ENCODE measurements around the gene PRRC2A.

PRRC2A gene

DNA sequence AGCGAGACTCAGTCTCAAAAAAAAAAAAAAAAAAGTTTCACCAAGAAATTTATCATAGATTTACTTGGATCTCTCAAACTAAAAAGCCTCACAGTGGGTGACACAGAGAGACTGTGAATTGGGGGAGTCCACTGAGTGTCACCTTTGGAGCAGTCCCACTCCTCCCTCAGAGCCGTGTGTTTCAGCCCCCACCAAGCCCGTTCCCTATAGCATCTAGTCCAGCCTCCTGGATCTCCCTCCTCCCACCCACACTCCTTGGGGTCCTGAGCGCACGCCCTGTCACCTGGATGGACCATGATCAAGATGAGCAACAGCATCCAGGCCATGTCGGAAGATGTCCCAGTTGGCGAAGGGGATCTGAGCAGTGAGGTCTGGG lies 28.1 kb upstream of the PRRC2A start:
- TF ChIP-seq GABPA (IDR thresholded peaks at IDR 0.05; ENCODE audit: low read depth), result no peak
- TF ChIP-seq SPI1 (IDR thresholded peaks at IDR 0.05; ENCODE audit: borderline replicate concordance, low read depth), result no peak
- TF ChIP-seq POLR2AphosphoS5 (IDR thresholded peaks at IDR 0.05; ENCODE audit: low read depth), result no peak
- TF ChIP-seq, protein P1, sequence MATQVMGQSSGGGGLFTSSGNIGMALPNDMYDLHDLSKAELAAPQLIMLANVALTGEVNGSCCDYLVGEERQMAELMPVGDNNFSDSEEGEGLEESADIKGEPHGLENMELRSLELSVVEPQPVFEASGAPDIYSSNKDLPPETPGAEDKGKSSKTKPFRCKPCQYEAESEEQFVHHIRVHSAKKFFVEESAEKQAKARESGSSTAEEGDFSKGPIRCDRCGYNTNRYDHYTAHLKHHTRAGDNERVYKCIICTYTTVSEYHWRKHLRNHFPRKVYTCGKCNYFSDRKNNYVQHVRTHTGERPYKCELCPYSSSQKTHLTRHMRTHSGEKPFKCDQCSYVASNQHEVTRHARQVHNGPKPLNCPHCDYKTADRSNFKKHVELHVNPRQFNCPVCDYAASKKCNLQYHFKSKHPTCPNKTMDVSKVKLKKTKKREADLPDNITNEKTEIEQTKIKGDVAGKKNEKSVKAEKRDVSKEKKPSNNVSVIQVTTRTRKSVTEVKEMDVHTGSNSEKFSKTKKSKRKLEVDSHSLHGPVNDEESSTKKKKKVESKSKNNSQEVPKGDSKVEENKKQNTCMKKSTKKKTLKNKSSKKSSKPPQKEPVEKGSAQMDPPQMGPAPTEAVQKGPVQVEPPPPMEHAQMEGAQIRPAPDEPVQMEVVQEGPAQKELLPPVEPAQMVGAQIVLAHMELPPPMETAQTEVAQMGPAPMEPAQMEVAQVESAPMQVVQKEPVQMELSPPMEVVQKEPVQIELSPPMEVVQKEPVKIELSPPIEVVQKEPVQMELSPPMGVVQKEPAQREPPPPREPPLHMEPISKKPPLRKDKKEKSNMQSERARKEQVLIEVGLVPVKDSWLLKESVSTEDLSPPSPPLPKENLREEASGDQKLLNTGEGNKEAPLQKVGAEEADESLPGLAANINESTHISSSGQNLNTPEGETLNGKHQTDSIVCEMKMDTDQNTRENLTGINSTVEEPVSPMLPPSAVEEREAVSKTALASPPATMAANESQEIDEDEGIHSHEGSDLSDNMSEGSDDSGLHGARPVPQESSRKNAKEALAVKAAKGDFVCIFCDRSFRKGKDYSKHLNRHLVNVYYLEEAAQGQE (IDR thresholded peaks at IDR 0.05; ENCODE audit: insufficient replicate concordance, low read depth), result no peak
- TF ChIP-seq, protein P2, sequence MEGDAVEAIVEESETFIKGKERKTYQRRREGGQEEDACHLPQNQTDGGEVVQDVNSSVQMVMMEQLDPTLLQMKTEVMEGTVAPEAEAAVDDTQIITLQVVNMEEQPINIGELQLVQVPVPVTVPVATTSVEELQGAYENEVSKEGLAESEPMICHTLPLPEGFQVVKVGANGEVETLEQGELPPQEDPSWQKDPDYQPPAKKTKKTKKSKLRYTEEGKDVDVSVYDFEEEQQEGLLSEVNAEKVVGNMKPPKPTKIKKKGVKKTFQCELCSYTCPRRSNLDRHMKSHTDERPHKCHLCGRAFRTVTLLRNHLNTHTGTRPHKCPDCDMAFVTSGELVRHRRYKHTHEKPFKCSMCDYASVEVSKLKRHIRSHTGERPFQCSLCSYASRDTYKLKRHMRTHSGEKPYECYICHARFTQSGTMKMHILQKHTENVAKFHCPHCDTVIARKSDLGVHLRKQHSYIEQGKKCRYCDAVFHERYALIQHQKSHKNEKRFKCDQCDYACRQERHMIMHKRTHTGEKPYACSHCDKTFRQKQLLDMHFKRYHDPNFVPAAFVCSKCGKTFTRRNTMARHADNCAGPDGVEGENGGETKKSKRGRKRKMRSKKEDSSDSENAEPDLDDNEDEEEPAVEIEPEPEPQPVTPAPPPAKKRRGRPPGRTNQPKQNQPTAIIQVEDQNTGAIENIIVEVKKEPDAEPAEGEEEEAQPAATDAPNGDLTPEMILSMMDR (IDR thresholded peaks at IDR 0.05; ENCODE audit: insufficient read depth, low read length), result no peak
- H3K4me3 ChIP-seq (replicated peaks; ENCODE audit: insufficient read depth, low read length), result no peak overlapping the region
- H3K27ac ChIP-seq (replicated peaks), result no peak overlapping the region
- no peaks in the 10 kb centered on the region for H3K27me3 ChIP-seq (ENCODE audit: insufficient read depth, poor library complexity, severe bottlenecking)
- DNase-seq (ENCODE audit: low read depth in 1 of 2, low spot score in 1 of 2), result no peak

DNA sequence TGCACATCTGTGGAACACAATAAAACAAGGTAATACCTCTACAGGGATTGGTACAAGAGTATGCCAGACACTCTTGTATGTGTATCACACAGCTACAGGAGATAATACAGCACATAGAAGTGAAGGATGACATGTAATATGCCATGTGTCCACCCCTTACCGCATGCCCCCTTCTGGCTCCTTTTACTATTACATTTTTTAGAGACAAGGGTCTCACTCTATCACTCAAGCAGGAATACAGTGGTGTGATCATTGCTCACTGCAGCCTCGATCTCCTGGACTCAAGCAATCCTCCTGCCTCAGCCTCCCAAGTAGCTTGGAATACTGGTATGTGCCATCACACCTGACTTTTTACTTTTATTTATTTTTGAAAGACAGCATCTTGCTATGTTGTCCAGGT lies 23.5 kb upstream of the PRRC2A start:
- Histone ChIP-seq H3K27ac (replicated peaks) (no peak overlapping the region), H3K27me3 (ENCODE audit: insufficient read depth, poor library complexity, severe bottlenecking) (no peaks in the 10 kb centered on the region), H3K4me3 (replicated peaks; ENCODE audit: insufficient read depth, low read length) (no peak overlapping the region)
- no peak for TF ChIP-seq POLR2AphosphoS5 (IDR thresholded peaks at IDR 0.05; ENCODE audit: low read depth)
- TF ChIP-seq, protein P2 (IDR thresholded peaks at IDR 0.05; ENCODE audit: insufficient read depth, low read length), result peak; percentile 21
- peak in 1 of 2 experiments; percentile 67 for DNase-seq (ENCODE audit: low read depth in 1 of 2, low spot score in 1 of 2)

DNA sequence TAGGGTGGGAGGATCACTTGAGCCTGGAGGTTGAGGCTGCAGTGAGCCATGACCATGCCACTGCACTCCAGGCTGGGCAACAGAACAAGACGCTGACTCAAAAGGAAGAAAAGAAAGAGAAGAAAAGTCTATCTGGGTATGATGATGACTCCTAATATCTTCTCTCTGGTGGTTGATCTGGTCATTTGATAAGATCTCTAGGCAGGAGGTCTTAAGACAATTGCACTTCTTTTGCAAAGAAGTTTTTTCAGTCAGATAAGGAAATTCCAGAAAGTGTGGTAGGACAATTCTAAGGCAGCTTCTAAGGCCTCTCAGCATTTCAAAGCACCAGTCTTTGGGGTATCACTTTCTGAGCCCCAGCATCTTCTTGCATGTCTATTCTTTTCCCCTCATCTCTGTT lies 13.2 kb upstream of the PRRC2A start:
- Histone ChIP-seq H3K4me3 (replicated peaks; ENCODE audit: insufficient read depth, low read length) (no peak overlapping the region), H3K27ac (replicated peaks) (no peak overlapping the region), H3K27me3 (ENCODE audit: insufficient read depth, poor library complexity, severe bottlenecking) (no peaks in the 10 kb centered on the region)
- TF ChIP-seq GABPA (IDR thresholded peaks at IDR 0.05; ENCODE audit: low read depth) (no peak), SPI1 (IDR thresholded peaks at IDR 0.05; ENCODE audit: borderline replicate concordance, low read depth) (no peak), POLR2AphosphoS5 (IDR thresholded peaks at IDR 0.05; ENCODE audit: low read depth) (no peak)
- TF ChIP-seq, protein P2 (IDR thresholded peaks at IDR 0.05; ENCODE audit: insufficient read depth, low read length), result no peak
- TF ChIP-seq, protein P1 (IDR thresholded peaks at IDR 0.05; ENCODE audit: insufficient replicate concordance, low read depth), result no peak
- no peak for DNase-seq (ENCODE audit: low read depth in 1 of 2, low spot score in 1 of 2)
